Stimulated activated CD8-positive, alpha-beta memory T cell treated with anti-CD3 and anti-CD28 coated beads, Interleukin-2, amount 100 ng/mL, for 48 hours (primary cell): Measurements from ENCODE around the gene HMX3.
A peak's percentile ranks its signal among the peaks of the same experiment; 100 is the strongest.

Experiments used
- DNase-seq, 2 donors: peaks; one replicate each; pipeline ENCODE4 v3.0.0-alpha.2; 2020; ENCODE audit warnings: low read depth in 2 of 2

Gene HMX3

DNA sequence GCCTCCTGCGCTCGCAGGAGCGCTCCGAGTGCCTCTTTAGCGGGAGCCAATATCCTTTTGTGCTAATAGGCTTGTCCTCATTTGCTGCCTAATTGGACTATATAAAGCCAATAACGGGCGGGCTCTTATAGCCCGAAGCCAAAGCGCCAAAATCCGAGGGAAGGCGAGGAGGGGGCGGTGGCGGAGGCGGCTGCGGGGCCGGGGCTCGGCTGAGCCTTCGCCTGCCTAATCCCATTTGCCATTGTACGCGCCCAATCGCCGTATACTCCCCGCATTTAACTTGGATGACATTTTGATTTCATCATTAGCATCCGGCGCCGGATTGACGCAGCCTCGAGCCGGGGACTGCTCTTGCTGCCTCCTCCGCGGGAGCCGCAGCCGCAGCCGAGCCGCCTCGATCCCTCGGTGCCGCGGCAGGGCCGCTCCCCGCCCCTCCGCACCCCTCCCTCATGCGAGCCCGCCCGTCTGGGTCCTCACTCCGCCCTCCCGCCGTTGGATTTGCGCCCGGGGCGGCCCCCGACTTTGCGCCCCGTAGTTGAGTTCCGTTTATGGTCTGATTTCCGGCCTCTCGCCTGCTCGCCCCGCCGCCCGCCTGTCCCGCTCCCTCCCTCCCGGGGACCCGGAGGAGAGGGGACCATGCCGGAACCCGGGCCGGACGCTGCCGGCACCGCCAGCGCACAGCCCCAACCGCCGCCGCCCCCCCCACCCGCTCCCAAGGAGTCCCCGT, at the start of gene HMX3:
Gene HMX3 (plus strand): TSS at position 556 of the 727 bp plus-strand sequence. CDS start 81 bp downstream, at position 637.
- DNase-seq: no peak

DNA sequence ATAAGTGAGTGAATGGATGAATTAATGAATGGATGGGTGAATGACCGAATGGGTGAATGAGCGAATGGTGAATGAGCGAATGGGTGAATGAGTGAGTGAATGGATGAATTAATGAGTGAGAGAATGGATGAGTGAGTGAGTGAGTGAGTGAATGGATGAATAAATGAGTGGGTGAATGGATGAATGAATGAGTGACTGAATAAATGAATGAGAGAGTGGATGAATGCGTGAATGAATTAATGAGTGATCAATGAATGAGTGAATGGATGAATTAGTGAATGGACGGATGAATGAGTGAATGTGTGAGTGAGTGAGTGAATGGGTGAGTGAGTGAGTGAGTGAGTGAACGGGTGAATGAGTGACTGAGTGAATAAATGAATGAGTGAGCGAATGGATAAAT, 49.5 kb upstream of the HMX3 start:
- DNase-seq: no peak

DNA sequence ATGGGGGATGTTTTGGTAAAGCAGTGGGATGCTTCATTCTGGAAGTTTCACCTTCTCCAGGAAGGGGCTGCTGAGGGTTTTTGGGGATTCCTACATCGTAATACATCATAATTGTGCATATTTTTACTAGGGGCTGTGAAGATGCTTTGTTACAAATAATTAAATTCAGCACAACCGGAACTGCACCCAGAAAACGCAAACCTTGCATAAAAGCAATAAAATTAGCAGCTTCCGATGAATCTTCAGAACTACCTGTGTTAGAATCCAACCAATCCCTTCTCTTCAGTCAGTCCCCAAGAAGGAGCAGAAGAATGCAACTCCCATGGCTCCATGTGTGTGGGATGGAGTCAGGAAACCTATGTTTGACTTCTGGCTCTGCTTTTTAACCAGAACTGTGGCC, 48.4 kb upstream of the HMX3 start:
- DNase-seq: no peak

DNA sequence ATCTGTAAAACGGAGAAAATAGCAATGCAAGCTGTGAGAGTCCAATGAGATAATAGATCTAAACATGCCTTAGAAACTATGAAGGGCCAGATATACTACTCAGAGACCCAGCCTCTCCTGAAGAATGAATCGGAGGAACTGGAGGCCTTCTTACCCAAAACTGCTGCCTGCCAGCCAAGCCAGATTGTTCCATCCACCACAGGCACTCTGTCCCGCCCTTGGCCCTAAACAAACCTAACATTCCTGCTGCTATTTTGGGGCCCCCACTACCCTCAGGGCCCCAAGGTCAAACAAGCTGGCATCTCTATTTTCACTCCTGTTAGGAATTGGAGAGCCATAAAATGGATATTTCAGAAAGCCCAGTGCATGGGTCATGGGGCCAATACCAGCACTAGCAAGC, 48.0 kb upstream of the HMX3 start:
- no peak for DNase-seq

DNA sequence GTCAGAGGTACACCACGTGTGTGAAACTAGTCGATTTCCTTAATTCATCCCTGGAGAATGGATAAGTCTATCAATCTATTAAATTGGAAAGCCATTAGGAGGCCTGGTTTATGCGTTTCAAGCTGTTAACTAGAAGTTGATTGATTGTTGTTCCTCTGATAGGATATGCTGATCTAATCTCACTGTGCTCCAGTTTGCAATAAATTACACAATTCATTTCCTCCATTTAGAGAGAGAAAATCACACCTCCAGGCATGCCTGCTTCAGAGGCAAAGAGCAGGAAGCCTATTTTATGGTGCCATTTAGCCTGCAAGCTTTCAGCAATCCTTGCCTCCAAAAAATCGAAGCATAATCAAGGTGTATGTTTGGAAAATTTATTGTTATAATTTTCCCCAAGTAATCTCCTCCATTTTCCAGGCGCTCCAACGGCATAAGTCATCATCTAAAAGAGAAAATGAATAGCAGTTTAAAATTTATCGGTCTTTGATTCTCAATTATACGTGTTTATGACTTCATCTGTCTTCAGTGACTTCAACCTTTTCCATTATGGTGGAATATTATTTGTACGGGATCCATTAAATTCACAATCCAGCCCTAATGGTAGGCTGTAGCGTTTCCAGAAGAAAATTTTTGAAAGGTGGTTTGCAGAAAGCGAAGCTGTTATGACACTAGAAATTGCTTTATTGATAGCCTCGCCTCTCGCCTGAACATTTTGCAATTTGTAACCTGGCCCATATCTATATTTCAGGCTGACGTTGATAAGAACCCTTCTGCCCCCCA, 42.9 kb upstream of the HMX3 start:
- no peak for DNase-seq

DNA sequence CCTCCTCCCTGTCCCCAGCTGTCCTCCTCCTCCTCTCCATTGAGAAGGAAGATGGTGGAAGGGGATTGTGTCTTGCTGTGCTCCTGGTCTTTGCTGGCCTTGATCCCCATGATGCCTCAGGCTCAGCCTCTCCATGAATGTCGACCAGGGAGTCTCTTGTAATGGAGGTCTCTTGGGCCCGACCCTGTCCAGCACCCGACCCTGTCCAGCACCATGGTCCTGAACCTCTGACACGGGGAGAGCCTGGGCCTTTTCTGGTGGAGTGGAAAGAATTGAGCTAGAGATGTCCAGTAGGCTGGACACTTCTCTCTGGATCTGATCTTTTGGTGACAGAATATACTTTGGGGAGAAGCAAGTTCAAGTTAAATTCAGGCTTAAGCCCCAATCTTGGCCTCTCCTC, 42.3 kb upstream of the HMX3 start:
- no peak for DNase-seq

DNA sequence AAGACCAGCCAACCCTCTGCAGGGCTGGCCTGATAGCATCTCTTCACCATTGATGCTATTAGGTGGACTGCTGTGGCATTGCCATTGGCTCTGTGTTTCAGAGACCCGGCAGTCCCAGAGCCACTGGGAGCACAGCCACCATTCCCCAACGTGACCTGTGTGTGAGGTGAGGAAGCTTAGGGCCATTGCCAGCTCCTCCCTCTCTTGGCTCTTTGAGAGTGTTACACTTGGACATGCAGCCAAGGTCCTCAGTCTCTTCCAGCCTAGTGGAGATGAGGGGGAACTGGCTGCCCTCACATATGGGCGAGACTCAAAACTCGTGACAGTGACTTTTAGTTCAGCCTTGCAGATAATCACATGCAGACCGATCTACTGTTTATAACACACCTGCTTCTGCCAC, 39.3 kb upstream of the HMX3 start:
- DNase-seq: no peak

DNA sequence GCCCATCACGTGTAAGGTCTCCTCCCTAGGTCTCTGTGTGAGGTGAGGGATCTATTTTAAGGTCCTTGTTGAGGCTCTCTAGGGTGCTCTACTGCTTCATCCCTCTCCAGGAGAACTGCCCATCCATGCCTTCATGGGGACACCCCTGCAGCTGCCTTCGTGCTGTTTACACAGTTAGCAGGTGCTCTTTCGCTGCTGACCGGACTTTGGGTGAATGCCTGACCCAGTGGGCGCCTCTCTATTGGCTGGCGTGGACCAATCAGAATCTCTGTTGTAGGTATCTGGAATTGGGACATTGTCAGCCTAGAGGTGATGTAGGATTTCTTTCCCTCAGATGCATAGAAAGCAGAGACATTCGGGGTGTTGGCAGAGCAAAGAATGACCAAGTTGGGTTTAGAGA, 38.7 kb upstream of the HMX3 start:
- no peak for DNase-seq

DNA sequence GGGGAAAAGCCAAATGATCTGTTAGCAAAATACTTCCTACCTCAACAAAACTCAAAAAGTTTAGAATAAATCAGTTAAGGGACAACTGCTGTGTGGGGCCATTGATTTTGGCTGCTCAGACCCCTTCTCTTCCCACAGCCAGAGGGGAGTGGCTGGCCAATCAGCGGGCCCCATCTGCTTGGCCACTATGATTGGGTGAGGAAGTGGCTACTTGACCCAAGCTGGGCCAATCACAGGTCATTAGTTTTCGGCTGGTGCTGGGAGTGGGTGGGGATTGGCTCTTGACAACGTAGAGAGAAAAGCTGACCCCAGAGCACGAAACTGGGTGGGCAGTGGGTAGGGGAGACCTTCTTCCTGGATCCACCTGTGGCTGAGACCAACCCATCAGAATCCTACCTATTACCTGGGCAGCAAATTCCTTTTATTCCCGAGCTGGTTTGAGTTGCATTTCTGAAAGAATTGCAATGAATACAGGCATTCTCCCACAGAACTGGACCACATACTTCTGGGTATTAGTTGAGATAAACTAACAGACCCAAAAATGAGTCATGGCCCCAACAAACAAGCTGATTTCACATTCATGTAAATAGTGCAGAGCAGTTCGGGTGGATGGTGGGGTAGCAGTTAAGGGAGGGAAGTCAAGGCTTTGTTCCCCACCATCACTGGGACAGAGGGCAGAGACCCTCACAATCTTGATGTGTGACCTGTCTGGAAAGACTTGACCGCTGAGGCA, 35.6 kb upstream of the HMX3 start:
- DNase-seq: no peak

DNA sequence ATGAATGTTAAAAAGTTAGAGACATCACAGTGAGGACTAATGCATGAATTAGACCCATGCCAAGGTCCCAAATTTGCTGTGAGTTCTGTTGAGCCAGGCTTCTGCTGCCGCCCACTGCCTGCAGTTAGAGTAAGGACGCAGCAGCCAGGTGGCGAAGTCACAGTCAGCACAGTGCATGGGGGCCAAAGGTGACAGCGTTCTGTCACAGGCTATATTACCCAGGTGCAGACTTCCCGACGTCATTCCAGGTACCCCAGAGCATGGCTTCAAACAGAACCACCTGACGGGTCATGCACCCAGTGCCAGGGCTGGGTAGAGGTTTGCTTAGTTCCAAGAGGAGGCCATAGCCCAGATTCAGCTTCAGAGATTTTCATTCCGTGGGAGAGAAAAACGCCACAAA, 33.9 kb upstream of the HMX3 start:
- no peak for DNase-seq

DNA sequence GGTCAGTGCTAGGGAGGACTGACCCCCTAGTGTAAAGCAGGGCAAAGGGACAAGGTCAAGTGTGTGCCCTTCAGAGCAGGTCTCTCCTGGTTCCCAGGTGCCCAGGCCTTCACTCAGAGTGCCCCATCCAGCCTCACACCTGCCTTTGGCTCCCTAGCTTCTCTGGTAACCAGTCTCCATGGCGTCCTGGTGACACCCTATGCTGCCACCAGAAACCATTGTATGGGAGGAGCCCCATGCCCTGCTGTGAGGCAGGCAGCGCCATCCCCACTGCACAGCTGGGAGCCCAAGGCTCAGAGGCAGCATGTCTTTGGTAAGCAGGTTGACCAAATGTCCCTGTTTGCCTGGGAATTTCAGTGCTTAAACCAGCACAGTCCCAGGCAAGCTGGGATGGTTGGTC, 33.1 kb upstream of the HMX3 start:
- DNase-seq: no peak

DNA sequence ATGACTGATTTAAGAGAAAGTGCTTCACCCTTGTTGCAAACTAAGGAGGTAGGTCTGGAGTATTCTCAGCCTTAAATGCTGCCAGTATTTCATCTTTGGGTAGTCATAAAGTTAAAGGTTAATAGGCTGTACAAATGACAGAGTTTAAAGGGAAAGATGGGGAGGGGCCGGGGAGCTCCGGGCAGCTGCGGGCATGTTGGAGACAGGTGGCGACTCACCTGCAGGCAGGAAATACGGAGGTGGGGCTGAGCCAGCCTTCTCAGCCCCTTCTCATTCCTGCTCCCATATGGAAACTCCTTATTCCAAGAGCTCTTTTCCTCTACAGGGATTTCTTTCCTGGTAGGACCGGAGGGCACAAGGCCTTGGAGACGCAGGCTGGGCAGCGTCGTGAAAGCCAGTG, 31.8 kb upstream of the HMX3 start:
- no peak for DNase-seq

DNA sequence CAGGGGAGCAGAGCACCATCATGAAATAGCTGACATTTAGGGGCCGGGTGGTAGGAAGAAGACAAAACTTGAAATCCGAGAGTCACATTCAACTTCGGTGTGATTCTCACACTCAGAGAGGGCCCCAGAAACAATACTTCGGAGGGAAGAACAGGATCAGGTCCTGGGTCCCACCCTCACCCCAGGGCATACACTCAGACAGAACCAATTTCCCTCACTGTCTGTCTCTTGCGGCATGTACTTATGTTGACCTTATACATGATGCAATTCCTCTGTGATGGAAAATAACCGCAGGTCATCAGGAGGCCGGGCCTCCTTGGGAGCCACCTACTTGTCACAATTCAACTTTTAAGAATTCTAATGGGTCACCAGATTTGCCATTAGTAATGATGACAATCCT, 26.3 kb upstream of the HMX3 start:
- no peak for DNase-seq

DNA sequence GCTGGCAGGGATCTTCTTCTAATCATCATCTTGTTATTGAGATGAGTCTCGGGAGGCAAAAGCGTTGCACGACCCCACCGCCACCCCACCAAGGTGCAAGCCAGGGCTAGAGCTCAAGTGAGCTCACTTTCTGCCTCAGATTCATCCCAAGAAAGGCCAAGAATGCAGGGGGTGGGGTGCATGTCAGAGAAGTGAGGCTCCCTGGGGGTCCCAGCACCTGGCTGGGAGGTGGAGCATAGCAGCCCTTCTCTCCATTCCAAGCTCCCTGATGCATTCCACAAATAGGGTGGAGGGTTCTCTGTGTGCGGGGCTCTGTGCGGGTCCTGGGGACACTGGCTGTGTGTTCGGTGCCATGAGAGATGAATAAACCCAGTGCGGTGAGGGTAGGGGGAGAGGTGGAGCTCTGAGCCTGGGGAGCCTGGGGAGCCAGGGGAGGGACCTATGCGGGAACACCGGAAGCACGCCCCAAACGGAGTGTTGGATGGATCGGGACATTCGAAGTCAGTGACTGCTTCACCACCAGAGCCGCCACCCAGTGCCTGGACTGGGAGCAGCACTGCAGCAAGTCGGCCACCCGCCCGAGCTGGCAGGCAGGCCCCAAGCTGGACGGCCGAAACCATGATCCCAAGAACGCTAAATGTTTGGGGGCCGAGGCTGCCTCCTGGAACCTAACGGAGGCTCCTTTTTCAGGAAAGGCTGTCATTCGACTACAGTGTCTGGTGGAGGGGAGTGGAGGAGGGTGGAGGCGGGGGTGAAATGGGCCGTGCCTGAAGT, 17.9 kb upstream of the HMX3 start:
- DNase-seq: no peak

DNA sequence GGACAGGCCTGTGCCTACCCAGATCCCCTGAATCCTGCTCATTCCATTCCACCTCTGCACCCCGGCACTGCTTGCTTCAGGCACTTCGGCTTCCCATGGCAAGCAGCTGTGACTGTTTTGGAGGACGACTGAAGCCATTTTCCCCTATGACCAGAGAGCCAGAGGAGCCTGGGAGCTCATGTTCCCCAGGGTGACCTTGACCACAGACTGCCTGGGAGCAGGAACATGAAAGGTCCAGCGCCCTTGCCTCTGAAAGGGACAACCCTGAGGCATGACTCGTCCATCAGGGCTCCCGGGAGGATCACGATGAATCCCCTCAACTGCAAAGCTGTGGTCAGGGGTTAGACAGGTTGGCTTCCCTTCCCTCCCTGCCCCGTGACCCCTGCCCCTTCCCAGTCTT, 16.7 kb upstream of the HMX3 start:
- no peak for DNase-seq

DNA sequence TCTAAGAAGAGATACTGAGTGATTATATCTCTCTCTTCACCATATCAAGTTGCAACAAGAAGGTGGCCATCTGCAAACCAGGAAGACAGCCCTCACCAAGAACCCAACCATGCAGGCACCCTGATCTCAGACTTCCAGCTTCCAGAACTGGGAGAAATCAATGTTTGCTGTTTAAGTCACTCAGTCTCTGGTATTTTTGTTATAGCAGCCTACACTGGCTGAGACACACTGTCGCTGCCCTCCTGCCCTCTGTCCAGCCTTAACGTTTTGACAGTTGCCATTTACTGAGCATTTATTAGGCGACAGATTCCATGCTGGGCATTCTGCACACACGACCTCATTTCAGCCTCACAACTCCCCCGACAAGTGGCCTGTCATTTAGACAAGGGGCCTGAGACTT, 9.5 kb upstream of the HMX3 start:
- no peak for DNase-seq

DNA sequence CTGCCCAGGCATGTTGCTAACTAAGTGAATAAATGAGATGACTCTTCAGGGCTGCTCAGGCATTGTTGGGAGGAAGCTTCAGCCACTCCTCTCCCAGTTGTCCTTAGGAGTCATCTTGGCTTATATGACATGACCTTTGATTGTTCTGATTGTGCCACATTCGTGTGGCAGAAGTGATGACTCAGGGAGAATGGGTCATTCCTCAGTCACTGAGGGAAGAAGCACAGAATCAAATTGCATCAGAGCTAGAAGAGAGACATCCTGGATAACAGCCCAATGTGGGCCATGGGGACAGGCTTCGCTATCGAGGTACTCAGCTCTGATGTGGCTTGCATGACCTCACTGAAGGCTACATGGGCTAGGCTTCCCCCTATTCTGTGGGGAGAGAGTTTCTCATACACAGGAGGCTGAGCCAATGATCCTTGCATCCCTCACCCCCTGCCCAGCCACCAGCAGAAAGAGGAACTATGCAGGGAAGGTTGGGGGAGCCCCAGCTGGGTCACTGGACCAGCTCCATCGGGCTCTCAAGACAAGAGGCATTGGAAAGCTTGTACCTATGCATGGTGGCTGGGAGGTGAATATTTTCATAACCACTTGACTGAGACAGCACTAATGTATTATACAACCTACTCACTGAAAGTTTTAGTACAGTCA, 6.0 kb upstream of the HMX3 start:
- DNase-seq: no peak

DNA sequence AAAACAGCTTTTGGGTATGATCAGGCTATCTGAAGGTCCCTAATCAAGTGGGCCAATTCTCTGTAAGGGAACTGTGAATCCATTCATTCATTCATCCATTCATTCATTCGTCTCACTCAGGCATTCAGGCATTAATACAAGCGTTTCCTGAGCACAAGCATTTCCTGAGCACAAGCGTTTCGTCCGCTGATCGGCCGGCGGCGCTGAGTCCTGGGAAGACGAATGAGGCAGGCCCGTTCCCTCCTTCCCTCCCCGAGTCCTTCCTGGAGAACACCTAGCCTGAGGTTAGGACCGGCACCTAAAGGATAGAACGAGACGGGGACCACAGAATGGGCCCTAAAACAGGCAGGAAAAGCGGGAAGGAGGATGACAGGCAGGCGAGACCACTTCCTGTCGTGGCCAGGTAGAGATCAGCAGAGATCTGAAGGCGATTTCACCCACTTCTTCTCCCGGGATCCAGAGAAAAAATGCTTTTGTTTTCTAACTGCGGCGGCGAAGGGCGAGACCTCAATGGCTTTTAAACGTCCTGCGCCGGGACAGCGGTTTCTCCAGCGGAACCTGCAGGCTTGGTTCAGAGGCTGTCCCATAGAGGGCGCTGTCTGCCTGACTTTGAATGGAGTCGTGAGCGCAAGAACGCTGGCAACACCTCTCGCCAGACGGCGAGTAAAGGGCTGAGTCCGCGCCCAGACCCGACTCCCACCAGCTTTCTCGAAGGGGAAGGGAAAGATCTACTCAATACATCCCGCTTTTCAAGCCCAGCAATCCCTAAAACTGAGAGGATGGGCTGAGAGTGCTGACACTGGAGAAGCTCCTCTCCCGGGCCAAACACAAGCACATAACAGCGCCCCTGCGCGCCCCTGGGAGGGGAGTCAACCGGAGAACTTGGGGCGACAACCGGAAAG, 2.9 kb upstream of the HMX3 start:
- DNase-seq: peak; percentile 78 to 83

DNA sequence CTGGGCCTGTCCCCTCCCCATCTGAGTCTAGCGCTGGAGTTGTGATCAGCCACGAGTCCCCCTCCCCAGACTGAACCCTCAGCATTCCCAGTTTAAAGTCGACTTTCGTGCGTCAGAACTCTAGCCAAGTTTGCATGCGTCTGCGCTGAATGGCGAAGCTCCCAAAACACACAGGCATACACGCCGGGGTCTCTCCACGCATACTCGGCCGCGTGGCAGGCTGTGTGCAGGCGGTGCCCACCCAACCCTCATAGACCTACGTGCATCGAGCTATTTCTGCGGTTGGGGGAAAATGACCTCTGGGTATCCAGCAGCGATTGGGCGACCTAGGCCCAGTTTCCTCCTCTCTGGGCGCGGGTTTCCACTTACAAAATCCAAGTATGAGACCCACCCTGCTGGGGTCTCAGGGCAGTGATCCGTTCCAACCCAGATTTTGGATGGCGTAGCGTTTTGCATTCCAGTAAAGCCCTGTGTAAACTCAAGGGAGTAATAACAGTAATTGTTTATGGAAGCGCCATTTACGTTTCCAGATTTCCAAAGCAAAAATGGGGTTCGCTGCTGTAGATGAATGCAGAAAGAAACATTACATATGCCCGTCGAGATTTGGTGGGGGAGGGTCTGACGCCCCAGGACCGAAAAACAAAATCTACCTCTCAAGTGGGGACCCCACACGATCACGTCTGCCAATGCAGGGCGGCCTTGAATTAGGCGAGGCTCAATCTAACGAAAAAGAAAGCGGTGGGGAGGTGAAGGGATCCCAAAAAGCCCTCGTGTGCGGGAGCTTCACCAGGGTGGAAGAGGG, 2.0 kb upstream of the HMX3 start:
- DNase-seq: no peak
